Choroid plexus epithelial cell (primary cell): ENCODE data around the gene HPCAL1.

ENCODE experiments used
- DNase-seq: peaks from one replicate; pipeline ENCODE4 v3.0.0-alpha.2; 2010; ENCODE audit warnings: low read depth
- H3K4me3 ChIP-seq: 2 replicates; pipeline ENCODE4 v1.5.1; 2011; ENCODE audit warnings: low read depth, mild to moderate bottlenecking, control low read depth, low read length, moderate library complexity
- CTCF ChIP-seq: conservative IDR thresholded peaks from 2 replicates; pipeline ENCODE4 v1.5.1; 2011; ENCODE audit warnings: low read depth, mild to moderate bottlenecking, control low read depth, inconsistent platforms, low read length, moderate library complexity

HPCAL1 gene

GRCh38 chr2:10271509-10271908 is 31.2 kb upstream of the HPCAL1 start:
- no peak for DNase-seq
- no peak overlapping the region for H3K4me3 ChIP-seq
- TF ChIP-seq CTCF, result no peak

GRCh38 chr2:10271946-10272345 is 30.8 kb upstream of the HPCAL1 start:
- no peak overlapping the region for H3K4me3 ChIP-seq
- no peak for DNase-seq
- no peak for TF ChIP-seq CTCF

- no peak for TF ChIP-seq CTCF
- no peak overlapping the region for H3K4me3 ChIP-seq
- no peak for DNase-seq
Observed at GRCh38 chr2:10272464-10272863, 30.2 kb upstream of the HPCAL1 start.

- TF ChIP-seq CTCF, result no peak
- DNase-seq, result no peak
Observed at GRCh38 chr2:10273215-10274175, 29.2 kb upstream of the HPCAL1 start.

GRCh38 chr2:10274376-10274775 is 28.3 kb upstream of the HPCAL1 start:
- TF ChIP-seq CTCF, result no peak
- DNase-seq, result no peak
- H3K4me3 ChIP-seq, result no peak overlapping the region

More at GRCh38 chr2:10273215-10274175, 29.2 kb upstream of the HPCAL1 start:
- no peak overlapping the region for H3K4me3 ChIP-seq

GRCh38 chr2:10274983-10275802 is 27.5 kb upstream of the HPCAL1 start:
- no peak overlapping the region for H3K4me3 ChIP-seq
- no peak for DNase-seq
- TF ChIP-seq CTCF, result no peak
